NCI-H2029 (cell line): Measurements from ENCODE around the gene NEGR1.
A peak's percentile ranks its signal among the peaks of the same experiment; 100 is the strongest.

Experiments
- DNase-seq: peaks from one replicate; lab custom pipeline; 2025; lab: John Stamatoyannopoulos, UW

The NEGR1 gene

DNA sequence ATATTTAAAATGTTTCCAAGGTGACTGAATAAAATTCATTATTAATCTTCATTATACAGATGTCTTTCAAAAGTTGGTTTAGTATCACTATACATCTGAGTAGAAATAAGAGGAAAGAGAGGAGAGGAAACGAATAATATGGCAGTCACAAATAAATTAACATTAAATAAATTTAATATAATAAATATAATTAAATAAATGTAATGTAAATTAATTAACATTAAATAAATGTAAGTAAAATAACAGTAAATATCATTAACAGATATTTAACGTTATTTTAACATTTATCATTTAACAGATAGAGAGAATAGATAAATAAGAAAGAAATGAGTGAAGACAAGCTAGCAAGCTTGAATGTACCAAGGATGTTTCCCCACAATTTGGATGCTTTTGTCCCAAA, 592.7 kb downstream of the NEGR1 start:
- DNase-seq: no peak

DNA sequence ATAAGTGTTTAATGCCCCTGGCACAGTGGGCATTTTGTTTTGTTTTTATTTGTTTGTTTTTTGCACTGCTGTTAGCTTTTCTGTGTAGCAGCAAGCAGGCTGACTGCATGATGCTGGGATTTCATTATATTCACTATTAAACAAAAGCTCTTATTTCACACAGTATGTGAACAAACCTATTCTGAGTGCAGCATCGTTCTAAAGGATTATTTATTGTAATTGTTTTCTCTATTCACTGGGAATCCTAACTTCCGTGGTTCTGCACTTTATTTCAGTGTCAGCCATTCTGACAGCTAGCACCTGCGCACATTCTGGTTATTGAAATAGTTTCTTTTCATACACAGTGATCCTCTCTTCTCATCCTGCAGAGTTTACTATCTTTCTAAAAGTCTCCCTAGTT, 595.0 kb downstream of the NEGR1 start:
- DNase-seq: no peak

DNA sequence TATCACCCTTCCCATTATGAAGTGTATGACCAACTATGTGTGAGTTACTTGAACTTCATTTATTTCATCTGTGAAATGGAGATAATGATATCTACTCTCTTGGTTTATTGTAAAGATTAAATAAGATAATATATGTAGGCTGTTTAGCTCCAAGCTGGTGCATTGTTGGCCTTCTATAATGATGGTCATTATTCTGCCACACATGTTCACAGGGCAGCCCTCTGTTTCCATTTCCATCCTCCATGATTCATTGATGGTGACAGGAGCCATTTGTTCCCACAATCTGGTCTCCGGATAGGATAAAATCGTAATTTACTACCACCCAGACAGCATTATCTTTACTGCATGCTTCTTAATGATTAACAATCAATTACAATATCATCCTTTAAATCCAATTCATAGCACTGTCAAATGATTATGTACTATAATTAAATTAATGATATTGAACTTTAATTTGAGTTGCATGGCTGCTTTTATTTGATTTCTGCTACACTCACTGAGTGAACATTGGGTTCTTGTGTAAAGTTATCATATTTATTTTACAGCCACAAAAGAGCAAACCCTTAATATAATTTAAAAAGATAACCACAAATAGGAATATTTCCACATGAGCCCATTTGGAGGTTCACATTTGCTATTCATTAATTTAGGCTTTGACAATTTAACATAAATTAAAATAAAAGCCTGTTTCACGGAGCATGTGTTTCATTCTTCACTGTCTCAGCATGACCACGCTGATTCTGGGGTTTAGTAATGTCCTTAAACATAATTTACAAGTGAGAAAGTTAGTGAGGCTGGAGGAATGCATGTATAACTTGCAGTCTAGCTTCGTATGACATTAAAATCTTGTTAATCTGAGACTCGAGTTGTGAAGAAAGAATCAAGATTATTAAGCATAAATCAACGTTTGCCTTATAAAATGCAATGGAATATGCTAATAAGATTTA, 605.1 kb downstream of the NEGR1 start:
- no peak for DNase-seq

DNA sequence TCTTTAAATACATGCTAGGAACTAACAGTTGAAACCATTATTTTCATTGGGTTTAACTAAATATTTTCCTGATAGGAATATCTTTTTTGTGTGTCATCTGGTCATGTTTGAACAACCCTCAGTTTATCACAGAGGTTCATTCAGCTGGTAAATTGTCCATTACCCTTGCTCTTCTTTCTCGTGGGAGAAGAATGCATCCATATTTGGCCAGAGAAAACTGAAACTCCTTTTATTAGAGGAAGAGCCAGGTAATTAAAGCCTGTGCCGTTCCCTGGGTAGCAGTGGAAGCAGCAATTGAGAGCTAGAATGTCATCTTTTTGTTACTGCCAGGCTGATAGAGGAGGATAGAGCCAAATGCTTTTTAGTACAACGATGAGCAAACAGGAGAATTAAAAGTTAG, 614.3 kb downstream of the NEGR1 start:
- peak; percentile 14 for DNase-seq

DNA sequence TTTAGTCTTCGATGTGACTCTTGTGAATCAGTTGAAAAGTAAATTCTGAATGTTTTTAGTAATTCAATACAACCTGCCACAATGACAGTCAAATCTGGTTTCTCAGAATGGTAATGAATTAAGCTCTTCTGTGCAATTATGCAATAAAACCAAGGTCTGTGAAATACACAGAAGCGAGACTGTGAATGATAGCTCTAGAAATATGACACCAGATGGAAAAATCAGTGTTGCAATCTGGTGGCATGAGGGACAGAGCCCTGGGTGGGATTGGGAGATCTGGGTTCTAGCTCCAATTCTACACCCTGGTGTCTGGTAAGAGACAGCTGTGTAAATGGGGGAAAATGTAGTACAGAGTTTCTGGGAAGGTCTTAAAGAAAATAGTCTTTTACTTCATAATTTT, 615.1 kb downstream of the NEGR1 start:
- peak; percentile 8 for DNase-seq

DNA sequence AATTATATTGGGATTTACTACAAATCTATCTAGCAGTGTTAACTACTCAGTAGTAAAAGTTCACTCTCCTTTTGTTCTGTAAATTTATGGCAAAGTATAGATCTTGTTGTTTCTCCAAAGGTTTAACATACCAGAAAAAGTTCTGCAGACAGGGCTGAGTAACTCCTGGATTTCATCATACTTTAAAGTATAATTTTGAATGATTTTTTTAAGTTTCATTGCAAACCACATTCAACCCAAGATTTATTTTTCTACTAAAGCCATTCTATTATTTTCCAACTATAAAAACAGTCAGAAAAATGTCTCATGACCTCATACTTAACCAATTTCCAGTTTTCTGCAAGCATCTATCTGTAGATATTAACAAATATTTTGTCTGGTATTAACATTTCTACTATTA, 615.7 kb downstream of the NEGR1 start:
- DNase-seq: no peak

DNA sequence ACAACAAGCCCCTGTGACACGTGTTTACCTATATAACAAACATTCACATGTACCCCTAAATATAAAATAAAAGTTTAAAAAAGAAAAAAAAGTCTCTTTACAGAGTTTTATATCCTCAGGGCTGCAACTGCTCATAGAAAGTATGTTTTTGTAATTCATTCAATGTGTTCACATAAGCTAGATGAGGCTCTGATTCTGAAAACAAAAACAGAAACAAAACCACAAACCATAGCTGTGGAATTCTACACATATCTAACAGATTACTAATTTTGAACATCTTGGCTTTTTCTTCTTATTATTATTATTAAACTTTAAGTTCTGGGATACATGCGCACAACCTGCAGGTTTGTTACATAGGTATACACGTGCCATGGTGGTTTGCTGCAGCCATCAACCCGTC, 621.9 kb downstream of the NEGR1 start:
- DNase-seq: no peak

DNA sequence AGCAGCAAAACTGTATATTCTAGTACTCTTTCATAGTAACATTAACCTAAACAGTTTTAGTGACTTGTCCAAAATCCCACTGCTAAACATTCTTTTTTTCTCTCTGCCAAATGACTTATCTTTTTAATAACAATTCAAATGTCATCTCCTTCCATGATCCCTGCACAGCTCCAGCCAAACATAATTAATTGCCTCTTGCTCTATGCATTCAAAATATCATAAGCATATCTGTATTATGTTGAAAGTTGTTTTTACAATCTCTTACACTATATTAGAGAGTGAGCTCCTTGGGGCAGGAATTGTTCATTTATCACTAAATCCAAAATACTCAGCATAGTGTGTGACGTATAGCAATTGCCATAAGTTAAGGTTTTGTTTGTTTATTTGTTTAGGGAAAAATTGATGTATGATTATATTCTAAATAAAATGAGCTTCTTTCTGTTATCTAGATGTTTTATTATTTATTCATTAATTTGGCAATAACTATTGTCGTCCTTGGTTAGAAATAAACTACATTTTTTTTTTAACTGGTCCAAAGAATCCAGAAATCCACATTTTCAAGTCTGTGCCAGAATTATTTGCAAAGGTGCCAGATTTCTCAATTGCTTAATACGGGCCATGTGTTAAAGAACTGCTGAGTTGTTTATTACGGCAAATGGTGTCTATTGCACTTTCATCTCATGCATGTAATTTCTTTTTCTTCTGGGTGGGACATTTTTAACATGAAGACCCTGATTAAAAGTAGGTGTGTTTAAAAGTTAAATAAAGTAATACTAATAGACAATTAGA, 624.3 kb downstream of the NEGR1 start:
- no peak for DNase-seq

DNA sequence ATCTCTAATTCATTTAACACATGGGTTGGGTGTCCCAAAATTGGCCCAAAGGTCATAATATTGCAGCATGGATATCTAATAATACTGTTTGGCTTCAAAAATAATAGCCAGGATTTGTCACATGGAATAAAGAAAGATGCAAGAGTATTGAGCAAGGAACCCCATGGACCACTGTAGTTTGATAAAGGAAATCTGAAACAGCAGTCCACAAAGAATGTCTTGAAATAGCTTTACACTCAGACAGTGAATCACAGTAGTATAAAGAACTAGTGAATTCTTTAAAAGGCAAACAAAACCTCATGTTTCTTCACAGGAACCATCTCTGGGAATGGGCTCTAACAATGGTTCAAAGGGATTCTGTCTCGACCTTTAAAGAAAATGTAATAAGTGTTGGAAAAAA, 625.4 kb downstream of the NEGR1 start:
- DNase-seq: no peak

DNA sequence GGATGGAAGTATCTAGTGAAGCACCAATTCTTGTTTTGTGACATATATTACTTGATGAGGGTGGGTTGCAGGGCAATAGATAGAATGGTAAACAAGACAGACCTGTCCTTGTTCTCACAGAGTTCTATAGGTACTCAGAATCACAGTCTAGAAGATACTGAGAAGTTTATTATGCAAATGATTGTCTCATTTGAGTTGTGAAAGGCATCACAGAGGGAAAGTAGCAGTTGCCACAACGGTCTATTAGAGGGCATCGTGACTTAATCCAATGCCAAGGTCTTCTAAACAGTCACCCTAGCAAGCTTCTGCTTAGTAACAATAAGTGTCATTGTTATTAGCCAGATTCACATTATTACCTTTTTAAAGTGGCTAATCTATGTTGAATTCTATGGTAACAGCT, 626.7 kb downstream of the NEGR1 start:
- no peak for DNase-seq

DNA sequence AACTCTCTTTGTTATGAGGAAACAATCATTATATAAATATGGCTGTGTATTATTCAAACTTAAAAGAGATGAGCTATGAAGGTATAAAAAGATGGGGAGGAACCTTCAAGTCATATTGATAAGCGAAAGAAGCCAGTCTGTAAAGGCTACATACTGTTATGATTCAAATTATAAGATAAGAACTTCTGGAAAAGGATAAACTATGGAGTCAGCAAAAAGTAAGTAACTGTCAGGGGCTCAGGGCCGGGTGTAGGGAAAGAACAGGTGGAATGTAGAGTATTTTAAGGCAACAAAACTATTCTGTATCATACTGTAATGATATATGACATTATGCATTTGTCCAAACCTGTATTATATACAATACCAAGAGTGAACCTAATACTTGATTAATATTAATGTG, 628.4 kb downstream of the NEGR1 start:
- no peak for DNase-seq

DNA sequence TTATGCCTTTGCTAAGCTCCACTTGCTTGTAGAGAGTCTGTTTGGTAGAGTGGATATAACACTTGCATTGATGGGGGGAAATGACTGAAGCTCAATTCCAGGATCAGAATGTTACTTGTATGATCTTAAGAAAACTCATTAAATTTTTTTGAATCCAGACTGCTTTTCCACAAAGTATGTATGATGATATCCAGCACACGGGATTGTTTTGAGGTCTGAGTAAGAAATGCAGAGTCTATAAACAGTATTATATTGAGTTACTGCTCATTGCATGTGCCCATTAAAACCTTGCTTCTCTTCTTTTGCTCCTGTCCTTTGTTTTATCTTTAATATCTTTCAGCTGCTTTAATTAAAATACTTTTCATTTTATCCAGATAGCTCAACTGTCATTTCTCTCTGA, 631.1 kb downstream of the NEGR1 start:
- no peak for DNase-seq

DNA sequence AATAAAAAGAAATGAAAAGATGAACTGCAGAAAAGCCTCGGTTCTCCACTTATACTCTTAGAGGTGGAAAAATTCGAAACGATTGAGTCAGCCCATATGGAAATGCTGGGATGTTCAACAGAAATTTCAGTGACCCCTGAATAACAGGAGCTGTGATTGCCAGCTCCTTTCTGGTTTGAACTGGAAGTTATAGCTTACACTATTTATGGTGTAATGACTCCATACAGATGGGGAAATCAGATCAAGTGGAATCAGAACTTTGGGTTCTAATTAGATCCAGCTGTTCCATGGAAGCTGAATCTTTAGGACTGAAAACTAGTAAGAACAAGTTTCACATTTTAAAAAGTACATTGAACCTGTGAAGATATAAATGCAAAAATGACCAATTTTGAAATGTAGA, 632.2 kb downstream of the NEGR1 start:
- no peak for DNase-seq

DNA sequence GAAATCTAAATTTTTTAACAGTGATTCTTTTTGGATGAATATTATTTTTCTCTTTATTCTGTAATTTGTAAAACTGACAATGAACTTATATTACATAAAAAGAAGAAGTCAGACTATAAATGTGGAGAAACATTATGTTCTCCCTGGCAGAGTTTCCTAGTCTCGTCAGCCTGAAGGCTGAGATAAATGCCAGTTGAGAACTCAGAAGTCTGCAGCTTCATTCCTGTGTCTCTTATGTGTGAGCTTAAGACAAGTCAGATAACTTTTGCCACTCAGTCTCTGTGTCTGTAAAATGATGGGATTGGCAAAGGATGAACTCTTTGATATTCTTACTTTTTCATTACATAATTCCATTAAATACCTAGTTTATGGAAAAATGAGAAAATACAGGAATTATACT, 632.7 kb downstream of the NEGR1 start:
- no peak for DNase-seq

DNA sequence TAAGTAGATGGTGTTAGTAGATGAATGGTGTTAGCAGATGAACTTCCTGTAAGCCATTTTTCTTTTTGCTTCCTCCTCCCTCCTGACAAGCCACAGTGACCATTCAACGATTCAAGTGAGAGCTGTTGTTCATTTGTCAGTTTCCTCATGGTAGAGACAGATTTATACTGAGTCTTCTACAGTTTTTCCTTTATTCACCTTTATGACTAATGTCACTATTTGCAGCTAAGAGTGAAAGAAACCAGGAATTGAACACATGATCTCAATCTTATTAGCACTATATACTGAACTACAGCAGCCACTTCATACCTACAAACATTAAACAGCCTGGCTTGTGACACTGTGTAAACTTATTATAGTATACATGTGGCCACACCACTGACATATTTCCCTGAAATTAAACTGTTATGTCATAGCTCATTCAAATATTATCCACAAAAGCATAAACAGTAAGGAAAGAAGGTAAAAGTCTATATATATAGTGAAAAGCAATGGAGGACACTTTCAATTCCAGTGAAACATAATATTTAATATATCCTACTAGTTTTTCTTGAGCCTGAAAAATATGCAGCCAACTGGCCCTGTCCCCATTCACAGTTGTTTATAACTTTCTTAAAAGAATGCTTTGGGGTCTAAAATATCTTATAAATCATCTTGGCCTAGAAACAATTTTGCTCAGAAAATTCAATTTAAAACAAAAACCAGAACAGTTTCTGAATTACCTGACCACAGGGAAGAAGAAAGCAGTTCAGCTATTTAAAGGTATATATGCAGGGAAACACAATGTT, 634.6 kb downstream of the NEGR1 start:
- no peak for DNase-seq

DNA sequence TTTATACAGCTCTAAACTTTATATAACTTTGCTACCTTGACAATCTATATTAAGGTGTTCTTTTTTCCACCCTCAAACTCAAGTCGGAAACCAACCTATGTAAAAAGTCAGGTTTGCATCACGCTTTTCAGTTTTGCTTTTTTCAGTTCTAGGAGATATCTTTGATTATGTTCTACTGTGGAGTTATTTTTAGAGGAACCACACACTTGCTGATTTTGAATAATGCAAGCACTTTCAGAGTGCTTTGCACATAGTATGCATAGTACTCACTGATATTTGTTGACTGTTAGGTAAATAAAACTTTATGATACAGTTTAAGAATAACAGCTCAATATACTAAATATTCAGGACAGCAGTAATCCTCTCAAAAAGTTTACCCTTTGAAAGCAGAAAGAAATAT, 637.3 kb downstream of the NEGR1 start:
- DNase-seq: no peak

DNA sequence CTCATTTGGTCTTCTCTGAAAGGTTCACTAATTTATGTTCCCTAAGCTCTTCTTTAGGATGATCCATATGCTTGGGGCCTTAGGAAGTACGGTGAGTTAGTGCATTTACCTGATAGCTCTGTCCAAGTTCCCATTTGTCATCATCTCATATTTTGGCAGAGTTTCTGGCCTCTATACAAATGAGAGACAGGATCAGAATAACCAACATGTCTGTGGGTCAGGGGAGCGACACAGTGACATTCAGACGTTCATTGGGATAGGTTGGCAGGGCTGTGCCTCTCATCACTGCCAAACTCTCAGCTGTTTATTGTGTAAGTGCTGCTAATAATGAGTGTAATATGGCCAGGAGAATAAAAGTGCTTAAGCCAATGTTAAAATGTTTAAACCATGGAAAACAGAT, 640.4 kb downstream of the NEGR1 start:
- DNase-seq: no peak

DNA sequence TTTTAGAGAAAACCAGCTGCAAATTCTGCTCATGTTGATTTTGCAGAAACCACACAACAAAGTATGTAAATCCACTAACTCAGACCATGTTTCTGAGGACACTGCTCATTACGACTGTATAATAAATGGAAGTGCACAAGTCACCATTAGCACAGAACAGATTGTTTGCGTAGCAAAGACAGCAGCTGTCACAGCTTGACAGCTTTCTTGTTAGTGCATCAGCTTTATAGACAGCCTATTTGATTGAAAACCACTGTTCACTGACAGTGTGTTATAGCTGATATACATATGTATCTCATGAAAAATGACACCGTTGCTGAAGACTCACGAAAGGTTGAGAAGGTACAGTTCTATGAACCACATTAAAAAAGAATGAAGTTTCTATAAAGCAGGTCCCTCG, 641.3 kb downstream of the NEGR1 start:
- no peak for DNase-seq

DNA sequence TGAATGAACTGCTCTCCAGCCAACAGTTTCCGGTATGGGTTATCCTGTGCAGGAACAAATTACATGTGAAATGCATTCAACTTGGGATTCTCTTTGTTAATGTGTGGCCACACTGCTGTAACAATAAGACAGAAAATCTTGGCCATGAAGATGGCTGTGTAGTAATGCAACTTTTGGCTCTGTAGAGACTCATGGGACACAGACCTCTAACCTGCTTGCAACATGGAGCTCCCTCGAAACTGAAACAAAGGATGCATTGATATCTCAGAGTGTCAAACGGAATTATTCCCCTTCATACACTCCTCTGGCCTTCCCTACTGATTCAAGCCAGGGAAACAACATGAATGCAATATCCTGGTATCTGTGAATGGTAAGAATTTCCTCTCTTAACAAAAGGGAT, 642.2 kb downstream of the NEGR1 start:
- DNase-seq: no peak

DNA sequence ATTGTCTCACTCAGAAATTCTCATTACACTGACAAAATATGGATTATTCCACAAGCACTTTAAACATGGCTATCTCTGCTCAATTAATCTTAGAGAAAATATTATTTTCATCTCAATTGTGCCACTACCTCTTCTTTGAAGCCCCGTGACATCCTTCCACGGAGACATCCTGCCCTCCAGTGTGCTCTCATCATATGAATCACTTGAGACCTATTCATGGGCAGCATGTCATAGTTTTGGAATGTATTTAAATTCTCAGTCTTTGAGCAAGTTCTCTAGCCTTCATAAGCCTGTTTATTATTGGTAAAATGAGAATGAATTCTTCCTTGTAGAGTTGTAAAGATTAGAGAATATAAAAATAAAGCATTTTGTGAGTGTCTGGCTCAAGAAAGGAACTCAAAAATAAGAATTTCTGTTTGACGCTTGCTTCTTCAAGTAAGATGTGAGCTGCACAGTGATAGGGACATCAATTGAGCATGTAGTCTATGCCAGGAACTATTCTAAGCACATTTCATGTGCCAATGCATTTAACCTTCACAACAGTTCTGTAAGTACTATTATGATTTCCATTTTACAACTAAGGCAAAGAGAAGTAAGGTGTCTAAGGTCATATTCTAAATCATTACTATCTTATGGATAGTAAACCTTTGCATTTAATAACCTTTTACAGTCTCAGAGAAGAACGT, 644.1 kb downstream of the NEGR1 start:
- no peak for DNase-seq

DNA sequence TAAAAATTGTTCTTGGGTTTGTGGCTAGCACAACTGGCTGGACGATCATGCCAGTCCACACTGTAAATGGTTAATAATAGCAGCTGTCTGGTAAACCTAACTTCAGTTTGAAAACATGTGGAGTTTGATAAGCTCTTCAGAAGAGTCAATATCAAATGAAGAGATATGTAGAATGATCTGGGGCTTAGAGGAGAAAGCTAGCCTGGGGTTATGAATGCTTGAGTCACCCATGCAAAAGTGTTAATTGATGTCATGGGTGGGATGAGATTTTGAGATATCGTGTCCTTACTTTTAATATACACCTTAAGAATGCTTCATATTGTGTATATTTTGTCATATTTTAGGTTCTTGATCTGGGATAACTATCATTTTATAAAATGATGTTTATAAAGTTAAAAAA, 646.8 kb downstream of the NEGR1 start:
- DNase-seq: no peak

DNA sequence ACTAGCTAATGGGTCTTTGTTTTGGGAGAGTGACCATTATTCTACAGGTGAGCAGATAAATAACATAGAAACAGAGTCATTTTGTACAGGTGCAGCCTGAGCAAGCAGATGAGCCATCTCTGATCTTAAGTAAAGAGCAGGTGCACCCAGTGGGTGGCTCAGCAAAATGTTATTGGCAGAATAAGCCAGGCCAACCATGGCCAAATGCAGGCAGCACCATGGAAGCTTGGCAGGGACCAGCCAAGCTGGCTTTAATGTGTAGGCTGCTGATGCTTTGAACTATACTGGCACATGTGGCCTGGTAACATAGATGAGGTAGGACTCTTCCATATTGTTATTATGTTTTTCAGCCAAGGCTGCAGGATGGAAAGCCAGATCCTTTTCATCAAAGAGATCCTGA, 648.2 kb downstream of the NEGR1 start:
- no peak for DNase-seq
